ENCODE results near the gene ALDH18A1. TPM values are rescaled to one million over a fixed set of nuclear protein-coding genes. Genes with fewer than 3 reads are reported as not detected.
A peak's percentile ranks its signal among the peaks of the same experiment; 100 is the strongest.

Gene ALDH18A1
- total and polyA plus RNA-seq, 12 donors = 5.9 to 19.5 (median 12.9) TPM

- Histone ChIP-seq H3K4me3 (no peak overlapping the region), H3K27ac (no peak overlapping the region), H3K4me1 (peaks cover 0 to 7% (median 0%) of the 10 kb centered on the region in 9 donors), H3K36me3 (peaks cover 0 to 78% (median 21%) of the 10 kb centered on the region in 9 donors), H3K9me3 (peaks cover 0 to 10% (median 0%) of the 10 kb centered on the region in 11 donors), H3K27me3 (no peaks in the 10 kb centered on the region)
- ATAC-seq (no peak), DNase-seq (no peak)
- WGBS, 2 donors = 81 to 88% methylated on average over 2 of the region's 2 CpGs
- intact Hi-C loops (cut with DNase I) = no loop called here
- no peak for TF ChIP-seq CTCF (IDR thresholded peaks at IDR 0.05)
Measured at GRCh38 chr10:95650232-95650631, 6.3 kb downstream of the ALDH18A1 start.

- H3K4me3 ChIP-seq = no peak overlapping the region
- peaks cover 0 to 10% (median 0%) of the 10 kb centered on the region in 11 donors for H3K9me3 ChIP-seq
- TF ChIP-seq CTCF (IDR thresholded peaks at IDR 0.05) = no peak
- no peak overlapping the region for H3K27ac ChIP-seq
- no peak for DNase-seq
- no peaks in the 10 kb centered on the region for H3K27me3 ChIP-seq
- no peaks in the 10 kb centered on the region for H3K4me1 ChIP-seq
- intact Hi-C loops (cut with DNase I) = no loop called here
- WGBS, 2 donors = 90 to 95% methylated on average over 1 of the region's 1 CpG
- no peak for ATAC-seq
- H3K36me3 ChIP-seq = peaks cover 0 to 87% (median 21%) of the 10 kb centered on the region in 9 donors
Measured at GRCh38 chr10:95648138-95648537, 8.4 kb downstream of the ALDH18A1 start.

GRCh38 chr10:95646160-95646559 is 10.4 kb downstream of the ALDH18A1 start:
- DNase-seq (no peak), ATAC-seq (peak in 1 of 8 donors; percentile 15)

GRCh38 chr10:95644901-95645300 is 11.6 kb downstream of the ALDH18A1 start:
- intact Hi-C loops (cut with DNase I) = no loop called here
- H3K27ac ChIP-seq = no peak overlapping the region
- TF ChIP-seq CTCF (IDR thresholded peaks at IDR 0.05) = no peak
- 37 to 53% methylated on average over 1 of the region's 1 CpG for WGBS, 2 donors
- H3K36me3 ChIP-seq = peaks cover 0 to 87% (median 21%) of the 10 kb centered on the region in 9 donors
- DNase-seq = no peak
- H3K9me3 ChIP-seq = no peaks in the 10 kb centered on the region
- H3K4me1 ChIP-seq = no peaks in the 10 kb centered on the region
- H3K27me3 ChIP-seq = no peaks in the 10 kb centered on the region
- no peak for ATAC-seq
- no peak overlapping the region for H3K4me3 ChIP-seq

More at GRCh38 chr10:95646160-95646559, 10.4 kb downstream of the ALDH18A1 start:
- no peak overlapping the region for H3K27ac ChIP-seq
- 90% methylated on average over 1 of the region's 1 CpG for WGBS, 2 donors
- no peak for TF ChIP-seq CTCF (IDR thresholded peaks at IDR 0.05)
- no peak overlapping the region for H3K4me3 ChIP-seq
- H3K27me3 ChIP-seq = no peaks in the 10 kb centered on the region
- intact Hi-C loops (cut with DNase I) = no loop called here
- peaks cover 0 to 2% (median 0%) of the 10 kb centered on the region in 11 donors for H3K9me3 ChIP-seq
- H3K4me1 ChIP-seq = no peaks in the 10 kb centered on the region
- H3K36me3 ChIP-seq = peaks cover 0 to 87% (median 18%) of the 10 kb centered on the region in 9 donors
